Measurements from ENCODE around the gene RPS10. TPM values are rescaled to one million over a fixed set of nuclear protein-coding genes. Genes with fewer than 3 reads are reported as not detected.

Gene RPS10
- total and polyA plus RNA-seq, 2 experiments from 2014 or later = 1,755 to 2,175 TPM

DNA sequence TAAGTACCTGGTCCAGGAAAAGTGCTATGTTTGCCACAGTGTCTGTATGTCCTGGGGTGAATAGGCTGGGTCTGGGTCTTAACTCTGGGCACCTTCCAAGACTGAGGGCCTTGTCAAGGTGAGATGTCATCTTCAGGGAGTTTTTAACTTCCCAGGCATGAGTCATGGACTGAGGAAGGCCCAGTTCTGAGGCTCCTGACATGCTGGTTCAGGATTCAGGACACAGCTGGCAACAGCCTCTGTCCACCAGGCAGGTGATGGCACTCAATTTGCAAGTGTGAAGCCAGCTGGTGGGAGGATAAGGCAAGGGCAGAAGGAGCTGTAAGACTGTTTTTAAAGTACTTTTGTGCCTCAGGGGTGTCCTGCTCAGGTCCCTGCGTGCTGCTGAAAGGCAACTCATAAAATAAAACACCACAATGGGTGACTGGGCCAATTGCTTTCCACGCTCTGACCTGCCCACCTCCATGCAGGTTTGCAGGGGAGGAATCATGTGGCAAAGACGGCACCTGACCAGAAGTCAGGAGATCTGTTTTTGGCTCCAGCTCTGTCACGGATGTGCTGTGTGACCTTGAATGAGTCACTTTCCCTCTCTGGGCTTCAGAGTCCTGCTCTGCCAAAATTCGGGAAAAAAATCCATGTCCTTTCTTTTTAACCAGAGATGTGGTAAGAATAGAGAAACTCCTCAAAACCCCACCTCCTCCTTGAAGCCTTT is 35.1 kb upstream of the RPS10 start (continued):
- TF ChIP-seq CREB1 (CRISPR knock-in tag; IDR thresholded peaks at IDR 0.05; ENCODE audit: low read depth) (no peak), ZNF114 (CRISPR knock-in tag; IDR thresholded peaks at IDR 0.05) (no peak), EZH2phosphoT487 (IDR thresholded peaks at IDR 0.05; ENCODE audit: unreplicated experiment) (no peak), ZNF331 (CRISPR knock-in tag; IDR thresholded peaks at IDR 0.05; ENCODE audit: low read depth) (no peak), STAT1 (IDR thresholded peaks at IDR 0.05; ENCODE audit: unreplicated experiment) (no peak)
- TF ChIP-seq, protein P1, sequence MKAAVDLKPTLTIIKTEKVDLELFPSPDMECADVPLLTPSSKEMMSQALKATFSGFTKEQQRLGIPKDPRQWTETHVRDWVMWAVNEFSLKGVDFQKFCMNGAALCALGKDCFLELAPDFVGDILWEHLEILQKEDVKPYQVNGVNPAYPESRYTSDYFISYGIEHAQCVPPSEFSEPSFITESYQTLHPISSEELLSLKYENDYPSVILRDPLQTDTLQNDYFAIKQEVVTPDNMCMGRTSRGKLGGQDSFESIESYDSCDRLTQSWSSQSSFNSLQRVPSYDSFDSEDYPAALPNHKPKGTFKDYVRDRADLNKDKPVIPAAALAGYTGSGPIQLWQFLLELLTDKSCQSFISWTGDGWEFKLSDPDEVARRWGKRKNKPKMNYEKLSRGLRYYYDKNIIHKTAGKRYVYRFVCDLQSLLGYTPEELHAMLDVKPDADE (IDR thresholded peaks at IDR 0.05) = no peak
- TF ChIP-seq, protein P2, sequence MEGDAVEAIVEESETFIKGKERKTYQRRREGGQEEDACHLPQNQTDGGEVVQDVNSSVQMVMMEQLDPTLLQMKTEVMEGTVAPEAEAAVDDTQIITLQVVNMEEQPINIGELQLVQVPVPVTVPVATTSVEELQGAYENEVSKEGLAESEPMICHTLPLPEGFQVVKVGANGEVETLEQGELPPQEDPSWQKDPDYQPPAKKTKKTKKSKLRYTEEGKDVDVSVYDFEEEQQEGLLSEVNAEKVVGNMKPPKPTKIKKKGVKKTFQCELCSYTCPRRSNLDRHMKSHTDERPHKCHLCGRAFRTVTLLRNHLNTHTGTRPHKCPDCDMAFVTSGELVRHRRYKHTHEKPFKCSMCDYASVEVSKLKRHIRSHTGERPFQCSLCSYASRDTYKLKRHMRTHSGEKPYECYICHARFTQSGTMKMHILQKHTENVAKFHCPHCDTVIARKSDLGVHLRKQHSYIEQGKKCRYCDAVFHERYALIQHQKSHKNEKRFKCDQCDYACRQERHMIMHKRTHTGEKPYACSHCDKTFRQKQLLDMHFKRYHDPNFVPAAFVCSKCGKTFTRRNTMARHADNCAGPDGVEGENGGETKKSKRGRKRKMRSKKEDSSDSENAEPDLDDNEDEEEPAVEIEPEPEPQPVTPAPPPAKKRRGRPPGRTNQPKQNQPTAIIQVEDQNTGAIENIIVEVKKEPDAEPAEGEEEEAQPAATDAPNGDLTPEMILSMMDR (conservative IDR thresholded peaks at IDR 0.05; ENCODE audit: low read depth in 2 of 2) = no peak

DNA sequence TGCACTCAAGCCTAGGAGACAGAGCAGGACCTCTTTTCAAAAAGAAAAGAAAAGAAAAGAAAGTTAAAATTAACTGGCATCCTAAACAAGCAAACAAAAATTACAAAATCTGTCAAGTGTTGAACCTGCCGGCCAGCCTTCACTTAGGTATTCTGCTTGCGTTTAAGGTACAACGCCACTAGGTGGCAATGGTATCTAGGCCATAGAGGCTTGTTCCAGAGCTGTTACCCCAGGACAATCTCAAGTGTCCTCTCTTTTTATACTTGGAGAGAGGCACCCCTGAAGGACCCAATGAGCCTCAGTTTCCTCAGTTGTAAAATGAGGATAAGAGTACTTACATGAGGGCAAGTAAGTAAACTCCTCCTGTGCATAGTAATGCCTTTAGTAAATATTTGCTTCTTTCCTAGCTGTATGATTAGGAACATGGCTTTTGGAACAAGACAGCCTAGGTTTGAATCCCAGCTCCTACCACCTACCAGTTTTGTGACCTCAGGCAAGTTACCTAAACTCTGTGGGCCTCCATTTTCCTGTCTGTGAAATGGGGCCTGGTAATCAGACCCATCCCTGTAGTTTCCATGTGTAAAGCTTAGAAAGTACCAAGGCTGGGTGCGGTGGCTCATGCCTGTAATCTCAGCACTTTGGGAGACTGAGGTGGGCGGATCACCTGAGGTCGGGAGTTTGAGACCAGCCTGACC is 34.2 kb upstream of the RPS10 start:
- Histone ChIP-seq H3F3A (replicated peaks; ENCODE audit: low read depth) (no peaks in the 10 kb centered on the region; the same call in 1 of the 2 replicates), H4K20me1 (replicated peaks; ENCODE audit: insufficient read depth) (no peaks in the 10 kb centered on the region), H3K79me2 (replicated peaks; ENCODE audit: insufficient read depth) (no peaks in the 10 kb centered on the region), H3K36me3 (ENCODE audit: insufficient read depth) (no peaks in the 10 kb centered on the region), H2AFZ (no peak overlapping the region), H3K4me3 (no peak overlapping the region), H3K4me2 (no peak overlapping the region), H3K4me1 (ENCODE audit: insufficient read depth) (peaks cover 14% of the 10 kb centered on the region; the same call in 1 of the 2 replicates), H3K9me2 (ENCODE audit: insufficient read depth) (no peaks in the 10 kb centered on the region), H3K27me3 (ENCODE audit: insufficient read depth) (peaks cover 4% of the 10 kb centered on the region; the same call in 1 of the 2 replicates), H3K27ac (ENCODE audit: low read depth) (no peak overlapping the region)
- TF ChIP-seq, protein P3, sequence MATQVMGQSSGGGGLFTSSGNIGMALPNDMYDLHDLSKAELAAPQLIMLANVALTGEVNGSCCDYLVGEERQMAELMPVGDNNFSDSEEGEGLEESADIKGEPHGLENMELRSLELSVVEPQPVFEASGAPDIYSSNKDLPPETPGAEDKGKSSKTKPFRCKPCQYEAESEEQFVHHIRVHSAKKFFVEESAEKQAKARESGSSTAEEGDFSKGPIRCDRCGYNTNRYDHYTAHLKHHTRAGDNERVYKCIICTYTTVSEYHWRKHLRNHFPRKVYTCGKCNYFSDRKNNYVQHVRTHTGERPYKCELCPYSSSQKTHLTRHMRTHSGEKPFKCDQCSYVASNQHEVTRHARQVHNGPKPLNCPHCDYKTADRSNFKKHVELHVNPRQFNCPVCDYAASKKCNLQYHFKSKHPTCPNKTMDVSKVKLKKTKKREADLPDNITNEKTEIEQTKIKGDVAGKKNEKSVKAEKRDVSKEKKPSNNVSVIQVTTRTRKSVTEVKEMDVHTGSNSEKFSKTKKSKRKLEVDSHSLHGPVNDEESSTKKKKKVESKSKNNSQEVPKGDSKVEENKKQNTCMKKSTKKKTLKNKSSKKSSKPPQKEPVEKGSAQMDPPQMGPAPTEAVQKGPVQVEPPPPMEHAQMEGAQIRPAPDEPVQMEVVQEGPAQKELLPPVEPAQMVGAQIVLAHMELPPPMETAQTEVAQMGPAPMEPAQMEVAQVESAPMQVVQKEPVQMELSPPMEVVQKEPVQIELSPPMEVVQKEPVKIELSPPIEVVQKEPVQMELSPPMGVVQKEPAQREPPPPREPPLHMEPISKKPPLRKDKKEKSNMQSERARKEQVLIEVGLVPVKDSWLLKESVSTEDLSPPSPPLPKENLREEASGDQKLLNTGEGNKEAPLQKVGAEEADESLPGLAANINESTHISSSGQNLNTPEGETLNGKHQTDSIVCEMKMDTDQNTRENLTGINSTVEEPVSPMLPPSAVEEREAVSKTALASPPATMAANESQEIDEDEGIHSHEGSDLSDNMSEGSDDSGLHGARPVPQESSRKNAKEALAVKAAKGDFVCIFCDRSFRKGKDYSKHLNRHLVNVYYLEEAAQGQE (IDR thresholded peaks at IDR 0.05; ENCODE audit: unreplicated experiment) = no peak
- TF ChIP-seq JUNB (IDR thresholded peaks at IDR 0.05; ENCODE audit: unreplicated experiment) = no peak
- TF ChIP-seq, protein P2 (conservative IDR thresholded peaks at IDR 0.05; ENCODE audit: low read depth in 2 of 2) = peak; percentile 85 to 95
- DNase-seq (ENCODE audit: low spot score) (peak; percentile 87), ATAC-seq (peak; percentile 68)
- Mint-ChIP-seq H3K4me3 (no peak overlapping the region), H3K27me3 (ENCODE audit: insufficient read depth, low read depth, poor library complexity) (peaks cover 14% of the 10 kb centered on the region), H3K9me3 (no peaks in the 10 kb centered on the region), H3K4me1 (peaks cover 22% of the 10 kb centered on the region), H3K27ac (no peak overlapping the region), H3K36me3 (ENCODE audit: low read depth) (no peaks in the 10 kb centered on the region; the same call in 2 of the 3 replicates)

All from GM23338 (cell line).